Measurements from ENCODE around the gene SCAMP4.

GRCh38 chr19:1868971-1869370, 36.2 kb upstream of the SCAMP4 start:
- TF ChIP-seq SIN3A (IDR thresholded peaks at IDR 0.05; ENCODE audit: borderline replicate concordance, insufficient read depth, low read length): no peak
- TF ChIP-seq TAF1 (IDR thresholded peaks at IDR 0.05; ENCODE audit: borderline replicate concordance, insufficient read depth, low read length): no peak
- TF ChIP-seq REST (IDR thresholded peaks at IDR 0.05; ENCODE audit: insufficient read depth in 1 of 2, low read depth in 2 of 2, low read length in 2 of 2): no peak
